ENCODE measurements around the gene MUS81. TPM values are rescaled to one million over a fixed set of nuclear protein-coding genes. Genes with fewer than 3 reads are reported as not detected.

MUS81 gene
- total and polyA plus RNA-seq, 2 of the 13 experiments (the other 11 are each of a cell fraction or from before 2014, with no cell fraction given): 25.6 to 30.2 TPM

- TF ChIP-seq YEATS2 (CRISPR knock-in tag; IDR thresholded peaks at IDR 0.05; ENCODE audit: borderline replicate concordance) (0 out of 2 replicates have a peak, but pooled peaks have one; percentile 85), ZBTB44 (CRISPR knock-in tag; IDR thresholded peaks at IDR 0.05) (no peak), KLF11 (CRISPR knock-in tag; IDR thresholded peaks at IDR 0.05) (peak; percentile 93; the same call in 1 of the 2 replicates), ZNF124 (CRISPR knock-in tag; IDR thresholded peaks at IDR 0.05) (peak; percentile 63; the same call in 1 of the 2 replicates), HMGXB4 (CRISPR knock-in tag; IDR thresholded peaks at IDR 0.05; ENCODE audit: borderline replicate concordance in 1 of 2, low read depth in 1 of 2) (peak; percentile 46 to 62; a peak in 2 of 4 replicates), PRMT3 (CRISPR knock-in tag; IDR thresholded peaks at IDR 0.05; ENCODE audit: borderline replicate concordance, low read depth) (no peak), ZNF607 (CRISPR knock-in tag; IDR thresholded peaks at IDR 0.05; ENCODE audit: borderline replicate concordance) (peak; percentile 81; the same call in 1 of the 2 replicates), AHR (CRISPR knock-in tag; IDR thresholded peaks at IDR 0.05) (no peak; the same call in 1 of the 2 replicates), RFX5 (IDR thresholded peaks at IDR 0.05; ENCODE audit: low read depth, low read length) (no peak; the same call in 1 of the 2 replicates), ZNF251 (CRISPR knock-in tag; IDR thresholded peaks at IDR 0.05) (no peak), ZNF615 (CRISPR knock-in tag; IDR thresholded peaks at IDR 0.05; ENCODE audit: borderline replicate concordance) (no peak), MEIS2 (CRISPR knock-in tag; IDR thresholded peaks at IDR 0.05) (no peak), NCOA1 (CRISPR knock-in tag; IDR thresholded peaks at IDR 0.05) (no peak), CAMTA2 (CRISPR knock-in tag; IDR thresholded peaks at IDR 0.05; ENCODE audit: borderline replicate concordance) (0 out of 2 replicates have a peak, but pooled peaks have one; percentile 46), KDM5B (CRISPR knock-in tag; IDR thresholded peaks at IDR 0.05; ENCODE audit: borderline replicate concordance) (peak; percentile 55; the same call in 1 of the 2 replicates), MXD4 (CRISPR knock-in tag; IDR thresholded peaks at IDR 0.05) (peak; percentile 63), MAFF (IDR thresholded peaks at IDR 0.05; ENCODE audit: low read depth, low read length) (no peak), SOX5 (CRISPR knock-in tag; IDR thresholded peaks at IDR 0.05; ENCODE audit: borderline replicate concordance) (peak; percentile 82; the same call in 1 of the 2 replicates)
- TF ChIP-seq, protein P1, sequence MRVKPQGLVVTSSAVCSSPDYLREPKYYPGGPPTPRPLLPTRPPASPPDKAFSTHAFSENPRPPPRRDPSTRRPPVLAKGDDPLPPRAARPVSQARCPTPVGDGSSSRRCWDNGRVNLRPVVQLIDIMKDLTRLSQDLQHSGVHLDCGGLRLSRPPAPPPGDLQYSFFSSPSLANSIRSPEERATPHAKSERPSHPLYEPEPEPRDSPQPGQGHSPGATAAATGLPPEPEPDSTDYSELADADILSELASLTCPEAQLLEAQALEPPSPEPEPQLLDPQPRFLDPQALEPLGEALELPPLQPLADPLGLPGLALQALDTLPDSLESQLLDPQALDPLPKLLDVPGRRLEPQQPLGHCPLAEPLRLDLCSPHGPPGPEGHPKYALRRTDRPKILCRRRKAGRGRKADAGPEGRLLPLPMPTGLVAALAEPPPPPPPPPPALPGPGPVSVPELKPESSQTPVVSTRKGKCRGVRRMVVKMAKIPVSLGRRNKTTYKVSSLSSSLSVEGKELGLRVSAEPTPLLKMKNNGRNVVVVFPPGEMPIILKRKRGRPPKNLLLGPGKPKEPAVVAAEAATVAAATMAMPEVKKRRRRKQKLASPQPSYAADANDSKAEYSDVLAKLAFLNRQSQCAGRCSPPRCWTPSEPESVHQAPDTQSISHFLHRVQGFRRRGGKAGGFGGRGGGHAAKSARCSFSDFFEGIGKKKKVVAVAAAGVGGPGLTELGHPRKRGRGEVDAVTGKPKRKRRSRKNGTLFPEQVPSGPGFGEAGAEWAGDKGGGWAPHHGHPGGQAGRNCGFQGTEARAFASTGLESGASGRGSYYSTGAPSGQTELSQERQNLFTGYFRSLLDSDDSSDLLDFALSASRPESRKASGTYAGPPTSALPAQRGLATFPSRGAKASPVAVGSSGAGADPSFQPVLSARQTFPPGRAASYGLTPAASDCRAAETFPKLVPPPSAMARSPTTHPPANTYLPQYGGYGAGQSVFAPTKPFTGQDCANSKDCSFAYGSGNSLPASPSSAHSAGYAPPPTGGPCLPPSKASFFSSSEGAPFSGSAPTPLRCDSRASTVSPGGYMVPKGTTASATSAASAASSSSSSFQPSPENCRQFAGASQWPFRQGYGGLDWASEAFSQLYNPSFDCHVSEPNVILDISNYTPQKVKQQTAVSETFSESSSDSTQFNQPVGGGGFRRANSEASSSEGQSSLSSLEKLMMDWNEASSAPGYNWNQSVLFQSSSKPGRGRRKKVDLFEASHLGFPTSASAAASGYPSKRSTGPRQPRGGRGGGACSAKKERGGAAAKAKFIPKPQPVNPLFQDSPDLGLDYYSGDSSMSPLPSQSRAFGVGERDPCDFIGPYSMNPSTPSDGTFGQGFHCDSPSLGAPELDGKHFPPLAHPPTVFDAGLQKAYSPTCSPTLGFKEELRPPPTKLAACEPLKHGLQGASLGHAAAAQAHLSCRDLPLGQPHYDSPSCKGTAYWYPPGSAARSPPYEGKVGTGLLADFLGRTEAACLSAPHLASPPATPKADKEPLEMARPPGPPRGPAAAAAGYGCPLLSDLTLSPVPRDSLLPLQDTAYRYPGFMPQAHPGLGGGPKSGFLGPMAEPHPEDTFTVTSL (CRISPR knock-in tag; IDR thresholded peaks at IDR 0.05; ENCODE audit: borderline replicate concordance): no peak
Observed at GRCh38 chr11:65857853-65858680, 2.2 kb upstream of the MUS81 start, which contains the start of gene CFL1 (continued).

Data from HepG2 (cell line).